Spleen (tissue), 11 donors: Measurements from ENCODE around the gene DCST2. TPM values are rescaled to one million over a fixed set of nuclear protein-coding genes. Genes with fewer than 3 reads are reported as not detected.
A peak's percentile ranks its signal among the peaks of the same experiment; 100 is the strongest.

Source experiments
- DNase-seq: peaks from one replicate; pipeline ENCODE4 v3.0.0-alpha.2; 2020
- H3K27ac ChIP-seq, 8 donors: fragments of 200-600 bp; sonication (generic) in 7 of 8; 1 replicate in 4 of 8; 2 replicates in 4 of 8; pipeline versions ENCODE4 v1.5.0 to v1.8.0; 2016 to 2021; ENCODE audit warnings: inconsistent platforms in 4 of 8, mild to moderate bottlenecking in 4 of 8, moderate library complexity in 1 of 8
- H3K27me3 ChIP-seq, 7 donors: fragments of 200-600 bp; sonication (generic) in 6 of 7; replicated peaks in 1 of 7; 1 replicate in 4 of 7; 2 replicates in 3 of 7; pipeline versions ENCODE4 v1.5.0 to v1.8.0; 2016 to 2021; ENCODE audit warnings: inconsistent platforms in 3 of 7, mild to moderate bottlenecking in 1 of 7
- H3K36me3 ChIP-seq, 6 donors: fragments of 200-600 bp; sonication (generic) in 5 of 6; 1 replicate in 4 of 6; 2 replicates in 2 of 6; pipeline versions ENCODE4 v1.5.0 to v1.8.0; 2016 to 2021; ENCODE audit warnings: inconsistent platforms in 2 of 6
- H3K4me1 ChIP-seq, 6 donors: fragments of 200-600 bp; sonication (generic) in 5 of 6; 1 replicate in 3 of 6; 2 replicates in 3 of 6; pipeline versions ENCODE4 v1.5.0 to v1.8.0; 2016 to 2021; ENCODE audit warnings: inconsistent platforms in 3 of 6
- H3K4me3 ChIP-seq, 8 donors: fragments of 200-600 bp; sonication (generic) in 7 of 8; 1 replicate in 4 of 8; 2 replicates in 4 of 8; pipeline versions ENCODE4 v1.5.0 to v1.8.0; 2016 to 2021; ENCODE audit warnings: inconsistent platforms in 4 of 8, mild to moderate bottlenecking in 4 of 8, moderate library complexity in 2 of 8
- H3K9me3 ChIP-seq, 8 donors: fragments of 200-600 bp; sonication (generic) in 7 of 8; 1 replicate in 4 of 8; 2 replicates in 4 of 8; pipeline versions ENCODE4 v1.5.0 to v1.8.0; 2016 to 2021; ENCODE audit warnings: inconsistent platforms in 4 of 8
- POLR2A ChIP-seq, 3 donors: fragments of 450-650 bp; IDR thresholded peaks; one replicate each; pipeline ENCODE4 v1.5.1; 2017; ENCODE audit warnings: antibody characterized with exemption in 3 of 3, mild to moderate bottlenecking in 1 of 3
- POLR2AphosphoS5 ChIP-seq, 3 donors: sonication (generic); formaldehyde crosslinking; IDR thresholded peaks; one replicate each; pipeline ENCODE4 v1.5.1; 2017; ENCODE audit warnings: antibody characterized with exemption in 3 of 3
- WGBS, 5 donors: extraction: QIAGEN DNeasy Blood & Tissue Kit in 3 of 5; methylation state at CpG; one replicate each; pipeline versions ENCODE4 v1.1.5 to v1.1.7; 2013 to 2018; 5-methylcytosine and 5-hydroxymethylcytosine counted together
- intact Hi-C: fragments of 100-400 bp; cut with DNase I; formaldehyde crosslinking; loops from one replicate; pipeline ENCODE4 v1.15.0; 2023; ENCODE audit warnings: low total_unique reads
- polyA plus RNA-seq, 3 donors: library from polyadenylated mRNA; stranded (reverse); fragments of 200-250 nt; gene quantifications; one replicate each; pipeline ENCODE4 v1.2.1, GENCODE V29; 2013
- total RNA-seq, 7 donors: library from RNA; depleted of rRNA in 3 of 7; stranded (reverse); fragments of >200 nt in 3 of 7; fragmentation: NEBNext Ultra II Directional in 4 of 7; extraction: Animal tissue kit (Norgen Biotek cat#: 25700) in 4 of 7; gene quantifications; one replicate each; pipeline versions ENCODE4 v1.1.0 to v1.2.1, GENCODE V29; 2016 to 2021
- TF ChIP-seq, protein P1 (sequence below), 11 experiments: fragments of 200-600 bp in 7 of 11; fragments of 450-650 bp in 4 of 11; sonication (generic) in 4 of 11; IDR thresholded peaks in 8 of 11; conservative IDR thresholded peaks in 3 of 11; 1 replicate in 7 of 11; 2 replicates in 4 of 11; pipeline versions ENCODE4 v1.4.0 to v1.8.0; 2016 to 2021; ENCODE audit warnings: antibody characterized with exemption in 11 of 11, inconsistent platforms in 4 of 11, mild to moderate bottlenecking in 1 of 11
- donor health status: healthy with polysubstance abuse.
- donor health status: DM: no; HTN: no; CAD: no; lungs with moderate emphysema.
- donor health status: DM: no; HTN: no; CAD: no.
- donor health status: Bipolar disorder and iron deficiency.
- donor health status: healthy.
- donor health status: DM: no; HTN: no; CAD: no.
- donor health status: DM: yes; HTN: yes; CAD: no.

Gene DCST2
- total and polyA plus RNA-seq, 10 donors: 0.54 to 4.1 (median 1.0) TPM; not detected in 1

DNA sequence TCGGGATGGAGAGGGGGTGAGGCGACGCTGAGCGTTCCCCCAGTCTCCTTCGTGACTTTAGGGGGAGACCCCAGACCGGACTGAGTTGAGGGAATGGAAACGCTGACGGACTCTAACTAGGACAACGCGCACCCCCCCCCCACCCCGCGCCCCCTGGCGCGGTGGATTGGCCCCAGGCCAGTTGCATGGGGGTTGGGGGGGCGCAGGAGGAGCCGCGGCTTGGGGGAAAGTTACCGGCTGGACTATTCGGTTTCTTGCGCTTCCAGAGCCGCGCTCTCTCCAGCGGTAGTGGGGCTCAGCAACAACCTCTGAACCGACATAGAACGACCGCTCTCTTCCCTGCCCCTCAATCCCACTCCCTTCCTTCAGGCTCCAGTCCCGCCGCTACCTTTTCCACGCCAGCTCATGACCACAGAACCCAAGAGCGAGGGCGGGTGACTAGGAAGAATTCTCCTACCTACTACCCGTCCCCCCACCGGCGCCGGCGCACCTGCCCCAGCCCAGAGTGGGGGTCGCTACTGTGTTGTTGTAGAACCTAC is 30.3 kb downstream of the DCST2 start:
- intact Hi-C loops: loop anchor here (5.0 to 10.0 kb wide), 2 partner anchors 41 to 62 kb away; partner anchors contain the start of genes EFNA4 and PYGO2
- TF ChIP-seq, protein P1, sequence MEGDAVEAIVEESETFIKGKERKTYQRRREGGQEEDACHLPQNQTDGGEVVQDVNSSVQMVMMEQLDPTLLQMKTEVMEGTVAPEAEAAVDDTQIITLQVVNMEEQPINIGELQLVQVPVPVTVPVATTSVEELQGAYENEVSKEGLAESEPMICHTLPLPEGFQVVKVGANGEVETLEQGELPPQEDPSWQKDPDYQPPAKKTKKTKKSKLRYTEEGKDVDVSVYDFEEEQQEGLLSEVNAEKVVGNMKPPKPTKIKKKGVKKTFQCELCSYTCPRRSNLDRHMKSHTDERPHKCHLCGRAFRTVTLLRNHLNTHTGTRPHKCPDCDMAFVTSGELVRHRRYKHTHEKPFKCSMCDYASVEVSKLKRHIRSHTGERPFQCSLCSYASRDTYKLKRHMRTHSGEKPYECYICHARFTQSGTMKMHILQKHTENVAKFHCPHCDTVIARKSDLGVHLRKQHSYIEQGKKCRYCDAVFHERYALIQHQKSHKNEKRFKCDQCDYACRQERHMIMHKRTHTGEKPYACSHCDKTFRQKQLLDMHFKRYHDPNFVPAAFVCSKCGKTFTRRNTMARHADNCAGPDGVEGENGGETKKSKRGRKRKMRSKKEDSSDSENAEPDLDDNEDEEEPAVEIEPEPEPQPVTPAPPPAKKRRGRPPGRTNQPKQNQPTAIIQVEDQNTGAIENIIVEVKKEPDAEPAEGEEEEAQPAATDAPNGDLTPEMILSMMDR (IDR thresholded peaks at IDR 0.05 in 8 of 11, conservative IDR thresholded peaks at IDR 0.05 in 3 of 11): no peak
- TF ChIP-seq POLR2A (IDR thresholded peaks at IDR 0.05) (no peak), POLR2AphosphoS5 (IDR thresholded peaks at IDR 0.05) (no peak)
- Histone ChIP-seq H3K9me3 (no peaks in the 10 kb centered on the region), H3K4me1 (peaks cover 43 to 91% (median 67%) of the 10 kb centered on the region in 6 donors), H3K27me3 (no peaks in the 10 kb centered on the region), H3K36me3 (no peaks in the 10 kb centered on the region), H3K4me3 (peak overlapping the region; percentile 71 to 90 (median 78)), H3K27ac (peak overlapping the region; percentile 81 to 99 (median 95))
- peak; percentile 88 for DNase-seq
- WGBS, 5 donors: 0 to 1% (median 0%) methylated on average over 21 to 37 of the region's 37 CpGs

DNA sequence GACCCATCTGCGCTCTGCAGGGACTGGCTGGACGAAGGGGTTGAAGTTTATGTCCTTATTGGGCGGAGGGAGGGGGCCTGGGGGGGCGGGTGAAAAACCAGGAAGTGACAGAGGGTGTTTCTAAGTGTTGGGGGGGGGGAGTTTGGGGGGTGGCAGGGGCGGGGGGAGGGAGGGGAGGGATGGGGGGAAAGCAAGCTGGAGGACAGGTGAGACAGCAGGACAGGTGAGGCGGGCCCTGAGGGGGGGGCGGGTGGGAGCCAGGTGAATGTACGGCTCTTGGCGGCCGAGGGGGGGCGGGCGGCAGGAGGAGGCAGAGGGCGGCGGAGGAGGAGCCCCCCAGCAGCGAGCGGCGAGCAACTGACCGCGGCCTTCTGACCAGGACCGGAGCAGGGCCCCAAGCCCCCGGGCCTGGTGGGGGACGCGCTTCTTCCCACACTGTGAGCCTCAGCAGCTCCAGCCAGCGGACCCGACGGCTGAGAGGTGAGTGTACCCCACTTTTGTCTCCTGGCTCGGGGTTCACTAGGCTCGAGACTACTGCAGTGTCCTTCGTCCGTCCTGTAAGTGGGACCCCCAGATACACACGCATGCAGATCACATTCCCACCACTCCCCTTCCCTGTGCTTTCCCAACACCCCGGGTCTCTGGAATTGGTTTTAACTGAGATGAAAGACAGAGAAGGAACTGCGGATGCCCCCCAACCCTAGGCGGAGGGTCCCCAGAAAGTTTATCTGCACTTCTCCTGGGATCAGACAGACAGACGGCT is 30.9 kb downstream of the DCST2 start, which contains the start of gene ZBTB7B:
Gene ZBTB7B, plus strand, starts transcription at position 339 of the 763 bp plus-strand sequence. CDS start 11,859 bp downstream, outside the sequence.
- Histone ChIP-seq H3K9me3 (no peaks in the 10 kb centered on the region), H3K27ac (peak within 1 kb of the TSS; percentile 90 to 99 (median 95)), H3K4me1 (peaks cover 43 to 91% (median 65%) of the 10 kb centered on the region in 6 donors), H3K36me3 (no peaks in the 10 kb centered on the region), H3K4me3 (peak within 1 kb of the TSS; percentile 75 to 90 (median 79)), H3K27me3 (no peaks in the 10 kb centered on the region)
- WGBS, 5 donors: 0 to 3% (median 0%) methylated on average over 24 to 33 of the region's 35 CpGs
- intact Hi-C loops: loop anchor here (5.0 to 10.0 kb wide), 2 partner anchors 40 to 62 kb away; partner anchors contain the start of genes EFNA4 and PYGO2
- peak; percentile 91 for DNase-seq
- TF ChIP-seq POLR2A (IDR thresholded peaks at IDR 0.05): no peak
- no peak for TF ChIP-seq POLR2AphosphoS5 (IDR thresholded peaks at IDR 0.05)
- TF ChIP-seq, protein P1 (IDR thresholded peaks at IDR 0.05 in 8 of 11, conservative IDR thresholded peaks at IDR 0.05 in 3 of 11): peak in 1 of 11 experiments; percentile 2

DNA sequence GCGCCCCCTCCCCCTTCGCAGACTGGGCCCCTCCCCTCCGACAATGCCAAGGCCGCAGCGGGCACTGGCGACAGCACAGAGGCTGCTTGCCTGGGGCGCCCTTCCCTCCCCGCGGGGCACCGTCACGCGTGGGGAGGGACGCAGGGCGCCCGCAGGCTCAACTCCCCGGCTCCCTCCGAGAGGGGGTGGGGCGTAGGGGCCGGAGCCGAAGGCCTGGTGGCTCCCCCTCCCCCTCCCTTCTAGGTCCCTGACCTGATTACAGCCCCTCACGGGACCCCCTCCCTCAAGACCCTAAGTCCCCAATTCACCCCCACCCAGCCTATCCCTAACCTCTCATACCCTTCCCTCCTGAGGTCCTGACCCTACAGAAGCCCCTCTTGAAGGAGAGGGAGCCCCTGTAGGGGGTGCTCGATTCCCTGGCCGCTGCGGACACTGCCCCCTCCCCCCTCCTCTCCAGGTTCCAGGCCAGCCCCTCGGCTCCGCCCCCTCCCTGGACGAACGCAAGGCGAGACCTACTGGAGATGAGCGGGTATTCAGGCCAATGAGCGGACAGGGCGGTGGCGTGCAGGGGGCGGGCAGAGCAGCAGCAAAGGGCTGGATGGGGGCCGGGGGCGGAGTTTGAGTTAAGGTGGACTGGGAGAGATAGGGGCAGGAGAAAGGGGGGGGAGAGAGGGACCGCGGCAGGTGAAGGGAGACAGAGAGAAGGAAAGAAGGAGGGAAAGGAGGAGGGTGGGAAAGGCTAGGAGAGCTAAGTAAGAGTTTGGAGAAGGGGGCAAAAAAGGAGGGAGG is 31.7 kb downstream of the DCST2 start:
- H3K4me3 ChIP-seq: peak overlapping the region; percentile 71 to 90 (median 78)
- no peaks in the 10 kb centered on the region for H3K36me3 ChIP-seq
- WGBS, 5 donors: 0 to 1% (median 1%) methylated on average over 22 to 38 of the region's 38 CpGs
- peak overlapping the region; percentile 89 to 99 (median 95) for H3K27ac ChIP-seq
- no peaks in the 10 kb centered on the region for H3K27me3 ChIP-seq
- H3K9me3 ChIP-seq: no peaks in the 10 kb centered on the region
- TF ChIP-seq POLR2A (IDR thresholded peaks at IDR 0.05): peak in 1 of 3 donors; percentile 1
- TF ChIP-seq, protein P1 (IDR thresholded peaks at IDR 0.05 in 8 of 11, conservative IDR thresholded peaks at IDR 0.05 in 3 of 11): peak in 8 of 11 experiments; percentile 6 to 38 (median 36)
- TF ChIP-seq POLR2AphosphoS5 (IDR thresholded peaks at IDR 0.05): peak; percentile 78 to 86 (median 85)
- peaks cover 42 to 91% (median 61%) of the 10 kb centered on the region in 6 donors for H3K4me1 ChIP-seq
- intact Hi-C loops: loop anchor here (5.0 to 10.0 kb wide), 2 partner anchors 40 to 63 kb away; partner anchors contain the start of genes EFNA4 and PYGO2
- DNase-seq: peak; percentile 100
